Caki2 (cell line): Measurements from ENCODE around the gene PREP. TPM values are rescaled to one million over a fixed set of nuclear protein-coding genes. Genes with fewer than 3 reads are reported as not detected.
"Not testable (repeated sequence)": the region's sequence is repeated elsewhere in the genome, so short reads cannot be mapped to it uniquely, and the experiment has no call there.

Experiments
- DNase-seq: peaks from one replicate; pipeline ENCODE4 v3.0.0-alpha.2; 2015; ENCODE audit warnings: low read depth
- in situ Hi-C: cut with HindIII; loops from 2 replicates; pipeline ENCODE4 v1.10.0; 2016; ENCODE audit warnings: low sequenced_read_pairs, low pct_unique_long_range_greater_than_20kb, mixed read lengths
- total RNA-seq: library from RNA; depleted of rRNA; stranded (reverse); fragments of >200 nt; shearing (Covaris generic); gene quantifications from 2 replicates; pipeline ENCODE4 v1.2.3, GENCODE V29; 2014; ENCODE audit warnings: low replicate concordance; rRNA removed

Gene PREP
- 21.5 and 29.4 TPM in 2 replicates for total RNA-seq

DNA sequence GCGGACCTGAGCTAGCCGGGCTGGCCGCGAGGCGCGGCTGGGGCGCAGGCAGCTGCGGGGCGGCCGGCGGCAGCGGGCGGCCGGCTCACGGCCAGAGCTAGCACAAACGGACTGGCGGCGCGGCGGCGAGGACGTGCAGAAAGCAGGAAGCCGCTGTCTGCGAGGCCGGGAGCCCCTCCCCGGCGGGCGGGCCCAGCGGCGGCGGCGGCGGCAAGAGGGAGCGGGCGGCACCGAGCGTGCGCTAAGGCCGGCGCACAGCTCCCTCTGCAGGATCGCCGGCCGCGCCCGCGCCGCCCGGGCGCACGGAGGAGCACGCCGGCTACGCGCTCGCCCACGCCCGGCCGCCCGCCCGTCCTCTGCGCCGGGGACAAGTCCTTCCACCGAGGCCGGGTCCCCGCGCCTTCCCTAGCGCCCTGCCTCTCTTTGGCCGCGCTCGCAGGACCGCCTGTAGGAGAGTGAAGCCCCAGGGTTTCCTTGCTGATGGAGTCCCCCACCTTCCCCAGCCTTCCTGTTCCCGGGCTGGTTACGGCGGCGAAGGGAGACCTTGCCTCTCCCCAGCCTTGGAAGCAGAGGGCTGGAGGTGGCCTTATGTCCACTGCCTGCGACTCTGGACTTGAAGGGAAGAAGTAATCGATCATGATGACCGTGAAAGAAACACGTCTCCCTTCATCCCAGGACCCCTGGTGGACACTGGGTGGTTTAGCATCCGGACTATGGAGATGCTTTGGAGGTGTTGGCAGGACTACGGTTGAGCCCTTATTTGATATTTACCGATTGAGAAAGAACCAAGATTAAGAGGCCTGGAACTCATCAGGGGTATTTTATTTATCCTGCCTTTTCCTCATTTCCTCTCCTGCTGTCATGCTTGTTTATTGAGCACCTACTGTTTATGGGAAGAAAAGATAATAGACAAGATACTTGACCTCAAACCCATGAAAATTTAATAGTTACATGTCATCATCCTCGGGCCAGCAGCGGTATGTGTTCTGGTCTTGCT, at the start of gene PREP:
Gene PREP (minus strand): TSS at position 144 of the 997 bp plus-strand sequence. CDS start 191 bp downstream, outside the sequence.
- DNase-seq, result peak; percentile 86
- in situ Hi-C loops, result no loop called here

DNA sequence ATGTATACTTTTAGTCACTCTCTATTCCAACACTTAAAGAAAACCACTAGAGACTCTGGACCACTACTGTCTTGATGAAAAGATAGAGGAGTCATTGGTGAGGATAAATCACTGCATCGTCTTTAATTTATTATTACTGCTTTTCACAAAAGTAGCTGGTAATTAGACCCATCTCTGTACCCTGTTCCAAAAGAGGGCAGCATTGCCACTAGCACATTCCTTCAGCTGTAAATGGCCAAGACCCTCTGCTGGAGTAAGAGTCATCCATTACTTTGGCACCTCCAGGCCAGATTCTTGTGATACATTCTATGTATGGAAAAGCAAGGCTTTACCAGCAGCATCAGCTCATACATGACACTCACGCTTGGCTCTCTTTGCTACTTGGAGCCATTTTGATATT, 49.5 kb upstream of the PREP start:
- DNase-seq, result no peak
- in situ Hi-C loops, result no loop called here

DNA sequence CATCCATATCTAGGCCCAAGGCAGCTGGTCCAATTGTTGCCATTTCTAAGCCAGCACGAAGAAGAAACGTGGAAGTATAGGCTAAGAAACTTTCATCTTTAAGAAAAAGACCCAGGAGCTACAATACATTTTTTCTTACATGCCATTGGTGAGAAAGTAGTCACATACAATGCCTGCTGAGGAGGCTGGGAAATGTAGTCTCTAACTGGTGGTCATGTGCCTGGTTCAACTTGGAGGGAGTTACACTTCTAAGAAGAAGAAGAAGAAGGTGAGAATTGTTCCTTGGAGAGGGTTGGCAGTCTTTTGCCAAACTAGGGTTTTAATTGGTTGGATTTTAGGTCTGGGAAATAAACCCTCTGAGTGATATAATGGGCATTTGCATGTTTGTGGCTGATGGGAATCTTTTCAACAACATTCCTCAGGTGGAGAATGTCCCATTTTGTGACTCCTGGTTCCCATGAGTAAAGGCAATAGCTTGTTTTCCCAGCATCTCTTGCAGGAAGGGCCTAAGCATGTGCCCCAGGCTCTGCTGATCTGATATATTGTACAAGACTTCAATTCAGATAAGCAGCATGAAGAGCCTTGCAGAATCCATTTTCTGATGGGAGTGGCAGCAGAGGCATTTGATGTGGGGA, 47.0 kb upstream of the PREP start:
- DNase-seq, result peak; percentile 14
- in situ Hi-C loops, result no loop called here

DNA sequence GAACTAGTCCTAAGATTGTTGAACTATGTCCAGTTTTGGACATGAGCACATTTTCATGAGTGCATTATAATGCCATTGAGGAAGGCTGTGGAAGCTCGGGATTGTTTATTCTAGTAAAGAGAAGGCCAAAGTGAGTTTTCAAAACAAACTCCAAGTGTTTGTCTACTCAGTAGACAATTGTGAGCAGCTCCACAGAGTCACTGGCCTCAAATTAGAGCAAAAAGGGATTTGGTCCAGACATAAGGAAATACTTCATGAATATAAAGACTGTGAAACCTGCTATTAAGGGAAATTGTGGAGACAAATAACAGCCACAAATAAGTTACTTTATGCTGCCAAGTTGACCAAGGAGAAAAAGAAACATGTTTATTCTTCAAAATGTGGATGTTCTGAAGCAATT, 42.6 kb upstream of the PREP start:
- DNase-seq, result no peak
- in situ Hi-C loops, result no loop called here

DNA sequence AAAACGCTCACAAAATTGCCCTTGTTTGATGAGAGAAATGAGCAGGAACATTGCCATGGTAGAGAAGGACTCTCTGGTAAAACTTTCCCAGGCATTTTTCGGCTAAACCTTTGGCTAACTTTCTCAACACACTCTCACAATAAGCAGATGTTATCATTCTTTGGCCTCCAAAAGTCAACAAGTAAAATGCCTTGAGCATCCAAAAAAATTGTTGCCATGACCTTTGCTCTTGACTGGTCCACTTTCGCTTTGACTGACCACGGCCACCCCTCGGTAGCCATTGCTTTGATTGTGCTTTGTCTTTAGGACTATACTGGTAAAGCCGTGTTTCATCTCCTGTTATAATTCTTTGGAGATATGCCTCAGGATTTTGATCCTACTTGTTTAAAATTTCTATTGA, 41.1 kb upstream of the PREP start:
- no peak for DNase-seq

DNA sequence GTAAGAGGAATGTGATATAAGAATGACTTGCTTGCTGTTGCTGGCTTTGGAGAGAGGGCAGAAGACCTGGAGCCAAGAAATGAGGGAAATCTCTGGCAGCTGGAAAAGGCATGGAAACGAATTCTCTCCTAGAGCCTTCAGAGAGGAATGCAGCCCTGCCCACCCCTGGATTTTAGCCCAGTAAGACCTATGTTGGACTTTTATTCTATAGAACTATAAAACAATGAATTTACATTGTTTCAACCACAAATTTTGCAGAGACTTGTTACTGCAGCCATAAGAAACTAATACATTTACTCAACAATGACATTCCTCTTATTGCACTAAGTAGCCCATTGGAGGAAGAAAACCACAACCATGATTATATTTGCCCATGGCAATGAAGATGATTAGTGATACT, 39.5 kb upstream of the PREP start:
- DNase-seq, result no peak
- in situ Hi-C loops, result no loop called here

More for the DNA sequence above, 41.1 kb upstream of the PREP start:
- in situ Hi-C loops, result no loop called here

DNA sequence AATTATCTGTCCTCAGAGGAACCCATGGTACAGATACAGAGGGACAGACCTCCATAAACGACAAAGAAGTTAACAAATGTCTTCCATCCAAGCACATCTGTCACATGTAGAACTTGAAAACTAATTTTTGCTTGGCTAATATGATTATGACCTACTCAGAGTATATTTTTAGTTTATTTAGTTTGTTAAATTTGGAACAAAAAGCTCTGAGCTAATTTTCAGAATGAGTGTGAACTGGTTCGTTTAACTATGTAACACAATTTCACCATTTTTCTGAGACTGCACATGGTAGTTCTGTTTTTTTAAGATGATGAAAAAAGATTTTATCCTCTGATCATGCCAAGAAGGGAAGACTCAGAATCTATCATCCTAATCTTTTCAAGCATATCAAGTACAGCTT, 34.4 kb upstream of the PREP start:
- no peak for DNase-seq
- in situ Hi-C loops, result no loop called here

DNA sequence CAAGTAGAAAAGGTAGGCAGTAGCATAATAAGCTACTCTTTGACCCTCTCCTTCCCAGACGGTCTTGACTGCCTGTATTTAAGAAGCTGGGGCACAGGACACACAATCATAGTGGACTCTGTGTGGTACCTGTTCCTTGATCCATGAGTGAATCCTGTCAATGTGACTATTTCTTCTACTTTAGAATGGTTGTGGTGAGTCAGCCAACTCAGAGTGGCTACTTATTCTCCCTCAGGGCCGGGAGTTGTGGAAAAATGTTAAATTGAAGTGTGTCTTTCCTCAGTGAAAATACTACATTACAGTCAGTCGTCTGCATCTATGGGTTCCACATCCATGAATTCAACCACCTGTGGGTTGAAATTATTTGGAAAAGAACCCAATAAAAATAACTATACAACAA, 30.8 kb upstream of the PREP start:
- in situ Hi-C loops, result no loop called here
- no peak for DNase-seq

DNA sequence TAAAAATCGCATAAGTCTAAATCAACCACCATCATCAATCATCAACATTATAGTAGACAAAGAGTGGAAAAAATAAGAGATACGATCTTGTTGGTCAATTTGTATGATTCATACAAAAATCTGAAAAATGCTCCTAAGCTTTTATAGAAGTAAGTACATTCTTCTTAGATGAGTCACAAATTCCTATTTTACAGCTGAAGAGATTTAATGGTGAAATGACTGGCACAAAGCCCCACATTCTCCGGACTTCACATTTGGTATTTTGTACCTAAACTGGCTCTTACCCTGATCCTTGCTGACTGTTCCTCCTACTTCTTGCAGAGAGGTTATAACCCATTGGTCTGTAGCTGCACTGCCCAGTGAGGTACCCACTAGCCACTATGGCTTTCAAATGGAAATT, 29.9 kb upstream of the PREP start:
- in situ Hi-C loops, result no loop called here
- DNase-seq, result peak; percentile 69

DNA sequence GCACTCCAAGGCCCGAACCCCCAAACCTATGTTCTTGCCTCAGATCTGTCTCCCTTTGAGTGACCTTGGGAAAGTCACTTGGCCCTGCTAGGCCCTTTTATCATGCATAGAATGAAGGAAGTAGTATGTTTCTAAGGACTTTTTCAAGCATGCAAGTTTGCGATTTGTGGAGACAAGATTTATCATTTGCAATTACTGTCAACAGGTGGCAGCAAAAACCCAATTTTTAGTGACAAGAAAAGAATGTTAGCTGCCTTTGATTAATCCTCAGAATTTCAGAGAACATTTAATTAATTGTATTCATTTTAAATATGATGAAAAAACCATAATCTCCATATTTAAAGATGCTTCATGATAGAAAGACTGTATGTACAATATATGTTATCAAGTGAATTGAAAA, 28.3 kb upstream of the PREP start:
- in situ Hi-C loops, result no loop called here
- DNase-seq, result peak; percentile 56

DNA sequence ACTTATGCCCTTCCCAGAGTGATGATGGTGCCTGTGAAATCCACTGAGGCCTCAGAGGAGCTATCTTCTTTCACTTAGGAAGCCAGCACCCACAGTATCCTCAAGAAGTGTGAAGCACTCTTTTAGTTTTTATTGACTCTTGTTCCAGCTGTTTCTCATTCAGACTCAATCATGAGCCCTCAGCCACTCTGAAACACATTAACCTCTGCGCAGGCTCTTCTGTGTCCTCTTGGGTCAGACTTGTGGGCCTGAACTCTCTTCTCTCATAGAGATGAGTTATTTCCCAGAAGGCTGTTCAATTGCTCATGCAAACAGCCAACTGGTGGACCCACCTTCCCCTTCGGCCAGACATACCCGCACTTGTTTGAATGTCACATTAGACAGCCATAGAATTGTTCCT, 27.8 kb upstream of the PREP start:
- in situ Hi-C loops, result no loop called here
- DNase-seq, result no peak

DNA sequence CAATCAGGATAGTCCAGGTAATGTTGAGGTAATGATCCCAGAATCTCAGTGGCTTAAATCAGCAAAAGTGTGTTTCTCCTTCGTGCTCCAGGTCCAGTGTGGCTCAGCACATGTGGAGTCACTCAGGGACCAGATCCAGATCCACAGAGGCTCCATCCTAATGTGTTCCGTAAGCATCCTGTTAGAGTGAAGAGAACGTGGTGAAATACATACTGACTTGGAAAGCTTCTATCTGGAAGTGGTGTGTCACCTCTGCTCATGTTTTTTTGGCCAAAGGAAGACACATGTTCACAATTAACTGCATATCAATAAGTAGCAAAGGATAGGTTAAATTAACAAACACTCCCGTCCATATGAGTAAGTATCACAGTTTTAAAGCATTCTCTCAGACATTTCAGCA, 26.8 kb upstream of the PREP start:
- DNase-seq, result peak; percentile 35
- in situ Hi-C loops, result no loop called here

DNA sequence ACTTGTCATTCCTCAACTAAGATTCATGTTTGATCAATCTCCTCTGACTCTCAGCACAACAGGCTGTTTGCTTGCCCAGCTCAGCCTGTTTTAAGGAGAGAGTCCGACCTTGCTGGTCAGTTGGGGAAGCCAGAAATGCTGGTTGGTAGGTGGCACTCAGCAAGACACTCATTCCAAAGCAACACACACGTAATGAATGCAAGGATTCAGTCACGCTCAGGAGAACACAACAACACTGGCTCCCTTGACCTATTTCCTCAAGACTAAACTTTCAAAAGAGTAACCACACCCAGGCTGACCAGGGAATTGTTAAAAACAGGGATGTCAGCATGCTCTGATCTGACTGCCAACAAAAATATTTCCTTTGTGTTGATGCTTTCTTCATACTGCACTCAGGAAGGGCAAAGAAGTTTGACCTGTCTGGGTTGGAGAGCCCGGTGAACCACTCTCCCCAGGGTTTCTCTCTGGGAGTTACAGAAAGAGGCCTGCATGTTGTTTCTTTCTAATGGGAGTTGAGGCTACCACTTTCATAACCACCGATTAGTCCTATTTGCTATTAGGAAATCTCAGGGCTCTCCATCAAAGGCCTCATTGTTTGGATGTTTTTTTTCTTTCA, 25.6 kb upstream of the PREP start:
- in situ Hi-C loops, result no loop called here
- DNase-seq, result peak; percentile 99

DNA sequence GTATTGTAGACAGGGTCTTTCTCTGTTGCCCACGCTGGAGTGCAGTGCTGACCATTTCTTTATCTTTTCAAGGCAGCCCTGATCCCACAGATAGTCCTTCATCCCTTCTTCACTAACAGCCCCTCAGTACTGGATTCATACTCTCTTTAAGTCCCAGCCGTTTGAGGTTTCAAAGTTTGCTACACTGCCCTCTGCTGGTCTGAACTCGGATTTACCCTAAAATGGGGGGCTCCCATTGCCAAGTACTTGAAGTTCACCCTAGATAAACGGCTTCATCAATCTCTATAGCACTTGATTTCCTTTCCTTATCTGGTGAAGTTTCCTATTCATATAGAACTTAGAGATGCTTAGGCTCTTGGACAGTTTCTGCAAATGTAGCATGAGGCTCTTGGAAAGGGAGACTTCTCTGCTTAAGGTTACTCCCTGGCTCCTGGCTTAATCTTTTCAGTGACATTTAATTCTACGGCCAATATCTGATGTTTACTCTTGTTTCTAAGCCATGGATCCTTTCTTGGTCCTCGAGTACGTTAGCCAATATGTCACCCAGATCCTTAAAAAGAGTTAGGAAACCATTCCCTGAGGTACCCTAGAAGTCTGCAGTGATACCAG, 21.4 kb upstream of the PREP start:
- peak; percentile 38 for DNase-seq
- in situ Hi-C loops, result no loop called here

DNA sequence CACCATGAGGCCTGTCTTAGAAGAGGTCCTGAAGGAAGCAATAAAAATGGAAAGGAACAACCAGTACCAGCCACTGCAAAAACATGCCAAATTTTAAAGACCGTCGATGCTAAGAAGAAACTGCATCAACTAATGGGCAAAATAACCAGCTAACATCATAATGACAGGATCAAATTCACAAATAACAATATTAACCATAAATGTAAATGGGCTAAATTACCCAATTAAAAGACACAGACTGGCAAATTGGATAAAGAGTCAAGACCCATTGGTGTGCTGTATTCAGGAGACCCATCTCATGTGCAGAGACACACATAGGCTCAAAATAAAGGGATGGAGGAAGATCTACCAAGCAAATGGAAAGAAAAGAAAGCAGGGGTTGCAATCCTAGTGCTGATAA, 14.1 kb upstream of the PREP start:
- DNase-seq, in situ Hi-C loops: not testable (repeated sequence)

DNA sequence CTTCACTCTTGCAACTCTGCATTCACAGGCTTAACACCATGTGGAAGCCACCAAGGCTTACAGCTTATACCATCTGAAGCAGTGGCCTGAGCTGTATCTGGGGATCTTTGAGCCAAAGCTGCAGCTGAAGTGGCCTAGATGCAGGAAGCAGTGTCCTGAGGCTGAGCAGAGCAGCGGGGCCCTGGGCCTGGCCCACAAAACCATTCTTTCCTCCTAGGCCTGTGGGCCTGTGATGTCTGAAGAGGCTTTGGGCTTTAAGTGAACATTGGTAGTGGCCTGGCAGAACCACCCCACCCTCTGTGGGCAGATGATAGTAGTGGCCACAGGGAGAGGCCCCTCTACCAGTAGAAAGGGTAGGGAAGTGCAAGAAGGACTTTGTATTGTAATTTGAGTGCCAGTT, 6.9 kb upstream of the PREP start:
- in situ Hi-C loops, result no loop called here
- no peak for DNase-seq

DNA sequence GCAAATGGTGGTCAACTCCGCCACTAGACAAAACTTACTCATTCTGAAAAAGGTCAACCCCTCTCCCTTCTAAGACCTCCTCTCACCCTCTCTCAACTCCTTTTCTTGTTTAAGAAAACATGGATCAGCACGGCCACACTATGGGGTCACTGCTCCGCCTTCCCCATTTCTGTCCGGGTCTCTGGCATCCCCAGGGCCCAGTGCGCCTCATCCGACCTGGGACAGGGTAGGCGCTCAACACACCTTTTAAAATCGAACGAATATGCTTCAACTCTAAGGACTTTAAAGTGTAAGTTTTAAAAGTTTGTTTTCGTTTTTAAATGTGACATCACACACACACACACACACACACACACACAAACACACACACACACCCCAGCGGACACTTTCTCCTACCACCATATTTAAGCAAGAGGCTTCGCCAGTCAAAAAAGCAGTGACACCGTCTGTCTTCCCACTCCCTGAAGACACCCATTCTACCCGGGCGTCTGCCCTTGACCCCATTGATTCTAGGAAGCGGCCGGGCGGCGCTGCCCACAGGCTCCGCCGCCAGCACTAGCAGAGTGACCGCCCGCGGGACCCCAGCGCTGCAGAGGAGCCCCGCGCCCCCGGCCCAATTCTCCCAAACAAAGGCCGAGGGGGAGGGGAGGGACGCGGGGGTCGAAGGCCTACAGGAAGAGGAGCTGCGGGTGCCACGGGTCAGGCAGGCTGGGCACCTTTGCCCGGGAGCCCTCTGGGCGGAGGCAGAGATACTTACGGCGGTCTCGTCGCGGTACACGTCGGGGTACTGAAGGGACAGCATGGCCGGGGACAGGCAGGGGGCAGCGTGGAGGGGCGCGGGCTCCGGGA, 568 bp downstream of the PREP start:
- in situ Hi-C loops, result no loop called here
- peak; percentile 57 for DNase-seq
